T-helper 22 cell (primary cell): ENCODE measurements around the gene PTPN3.

Experiments used
- DNase-seq: peaks from one replicate; pipeline ENCODE4 v3.0.0-alpha.2; 2020; ENCODE audit warnings: low read depth

Gene PTPN3

GRCh38 chr9:109477258-109478050, 20.7 kb downstream of the PTPN3 start:
- no peak for DNase-seq

GRCh38 chr9:109476642-109477257, 21.4 kb downstream of the PTPN3 start:
- no peak for DNase-seq

- DNase-seq: no peak
These were observed 22.6 kb downstream of the PTPN3 start for GRCh38 chr9:109475526-109475925.

GRCh38 chr9:109474944-109475343, 23.2 kb downstream of the PTPN3 start:
- no peak for DNase-seq

GRCh38 chr9:109474170-109474569, 23.9 kb downstream of the PTPN3 start:
- DNase-seq: no peak

- DNase-seq: no peak
These were observed 24.8 kb downstream of the PTPN3 start for GRCh38 chr9:109473329-109473728.

GRCh38 chr9:109471475-109472393, 26.4 kb downstream of the PTPN3 start:
- no peak for DNase-seq

- no peak for DNase-seq
These were observed 28.3 kb downstream of the PTPN3 start for GRCh38 chr9:109469646-109470358.

- DNase-seq: no peak
These were observed 29.2 kb downstream of the PTPN3 start for GRCh38 chr9:109468927-109469326.

GRCh38 chr9:109467936-109468335, 30.2 kb downstream of the PTPN3 start:
- no peak for DNase-seq

- DNase-seq: no peak
These were observed 31.2 kb downstream of the PTPN3 start for GRCh38 chr9:109466623-109467590.

GRCh38 chr9:109463924-109464625, 34.0 kb downstream of the PTPN3 start:
- no peak for DNase-seq

- DNase-seq: no peak
These were observed 37.5 kb downstream of the PTPN3 start for GRCh38 chr9:109460576-109460975.

GRCh38 chr9:109459423-109459822, 38.7 kb downstream of the PTPN3 start:
- DNase-seq: no peak

GRCh38 chr9:109458453-109459211, 39.5 kb downstream of the PTPN3 start:
- no peak for DNase-seq

- no peak for DNase-seq
These were observed 41.3 kb downstream of the PTPN3 start for GRCh38 chr9:109456811-109457210.

GRCh38 chr9:109455861-109456260, 42.2 kb downstream of the PTPN3 start:
- DNase-seq: no peak

GRCh38 chr9:109455391-109455790, 42.7 kb downstream of the PTPN3 start:
- DNase-seq: no peak

GRCh38 chr9:109454601-109455155, 43.4 kb downstream of the PTPN3 start:
- no peak for DNase-seq
